HG02798 (cell line): ENCODE results near the gene UBE2J2.

Source experiments
- ATAC-seq: cut with Tn5 transposase; IDR thresholded peaks from one replicate; pipeline ENCODE4 v1.9.1; 2021; ENCODE audit warnings: mild to moderate bottlenecking; ENCODE audit not compliant: unreplicated experiment, poor library complexity

The UBE2J2 gene

GRCh38 chr1:1310109-1310385, 36.4 kb upstream of the UBE2J2 start:
- ATAC-seq: no peak

- ATAC-seq: no peak
These were observed 35.8 kb upstream of the UBE2J2 start for GRCh38 chr1:1309251-1310108.

GRCh38 chr1:1308756-1309250, 35.1 kb upstream of the UBE2J2 start:
- no peak for ATAC-seq

- peak; percentile 72 for ATAC-seq
These were observed 34.5 kb upstream of the UBE2J2 start, which contains the start of the genes ACAP3 and PUSL1 for GRCh38 chr1:1307923-1308755. ACAP3 (minus strand) TSS chr1:1307930; CDS start chr1:1307815, 115 bp downstream. PUSL1 (plus strand) TSS chr1:1308597; CDS start chr1:1308644, 47 bp downstream.

GRCh38 chr1:1307261-1307922, 33.7 kb upstream of the UBE2J2 start:
- peak; percentile 6 for ATAC-seq

DNA sequence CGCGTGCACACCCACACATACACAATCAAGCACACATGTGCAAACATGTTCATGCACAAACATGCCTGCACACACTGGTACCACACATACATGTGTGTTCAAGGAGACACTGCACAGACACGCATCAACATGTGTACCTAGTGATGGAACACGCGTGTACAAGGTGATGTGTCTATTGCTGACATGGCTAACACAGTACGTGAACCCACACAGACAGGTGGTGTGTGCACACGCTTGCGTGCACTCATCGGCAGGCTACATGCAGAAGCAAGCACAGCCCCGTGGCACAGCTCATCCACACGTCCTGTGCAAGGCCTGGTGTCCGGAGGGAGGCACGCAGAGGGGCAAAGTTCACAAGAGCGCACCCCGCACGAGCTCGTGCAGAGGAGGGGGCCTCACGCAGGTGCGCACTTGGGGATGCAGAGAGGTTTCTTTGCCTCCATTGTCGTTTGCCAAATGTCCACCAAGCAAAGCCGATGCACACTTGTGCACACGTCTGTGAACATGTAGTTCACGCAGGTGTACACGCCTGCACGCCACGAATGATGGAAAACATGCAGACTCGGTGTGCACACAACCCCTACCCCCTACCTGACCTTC, 33.1 kb upstream of the UBE2J2 start:
- ATAC-seq: no peak

DNA sequence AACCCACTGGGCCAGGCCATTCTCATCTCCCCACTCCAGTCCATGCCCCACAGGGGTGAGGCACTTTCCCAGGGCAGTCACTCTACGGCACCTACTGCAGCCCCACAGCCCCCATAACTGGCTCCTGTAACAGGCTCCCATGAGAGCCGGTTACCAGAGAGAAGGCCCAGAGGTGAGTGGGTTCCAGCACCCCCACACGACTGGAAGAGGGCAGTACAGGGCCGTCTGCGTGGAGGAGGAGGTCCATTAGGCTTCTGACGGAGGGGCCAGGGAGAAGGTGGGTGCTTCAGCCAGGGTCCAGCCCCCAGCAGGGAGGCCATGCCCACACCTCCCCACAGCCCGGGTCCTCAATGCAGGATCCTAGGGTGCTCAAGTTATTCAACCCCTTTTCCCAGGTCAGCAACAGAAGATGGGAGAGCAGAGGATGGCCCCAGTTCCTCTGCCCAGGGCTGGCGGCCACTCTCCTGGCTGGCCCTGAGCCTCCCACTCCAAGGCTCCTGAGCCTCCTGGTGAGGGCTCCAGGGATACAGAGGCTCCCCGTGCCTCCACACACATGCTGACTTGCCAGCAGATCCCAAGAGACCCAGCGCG, 32.5 kb upstream of the UBE2J2 start:
- no peak for ATAC-seq

DNA sequence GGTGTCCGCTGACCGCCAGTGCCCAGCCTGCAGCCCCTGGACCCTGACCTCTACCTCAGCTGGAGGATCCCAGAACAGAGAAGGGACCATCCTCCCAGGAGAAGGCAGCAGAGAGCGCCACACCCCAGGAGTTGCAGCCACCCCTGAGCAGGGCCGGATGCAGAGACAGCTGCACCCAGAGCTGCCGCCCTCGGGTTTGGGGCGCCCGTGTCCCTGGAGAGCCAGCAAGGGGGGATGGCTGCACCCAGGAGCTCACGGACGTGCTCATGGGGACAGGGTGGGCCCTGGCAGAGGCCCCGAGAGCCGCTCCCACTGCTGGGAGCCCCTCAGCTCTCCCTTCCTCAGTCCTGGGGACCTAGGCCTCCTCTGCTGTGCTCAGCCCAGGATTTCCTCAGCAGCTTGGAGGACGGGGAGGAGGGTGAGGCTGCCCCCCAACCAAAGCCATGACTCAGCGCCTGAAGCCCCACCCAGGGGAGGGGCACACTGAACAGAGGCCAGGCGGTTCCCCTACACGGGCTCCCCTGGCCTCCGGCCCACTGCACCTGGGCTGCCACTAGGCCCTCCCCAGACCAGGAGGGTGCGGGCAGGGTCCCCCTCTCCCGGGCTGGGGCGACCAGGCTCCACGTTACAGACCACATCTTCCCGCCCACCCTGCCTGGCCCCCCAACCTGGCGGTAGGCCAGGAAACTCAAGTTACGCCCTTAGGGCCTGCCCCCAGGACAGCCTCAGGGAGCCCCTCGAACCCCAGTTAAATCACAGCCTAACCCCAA, 31.8 kb upstream of the UBE2J2 start:
- ATAC-seq: no peak

DNA sequence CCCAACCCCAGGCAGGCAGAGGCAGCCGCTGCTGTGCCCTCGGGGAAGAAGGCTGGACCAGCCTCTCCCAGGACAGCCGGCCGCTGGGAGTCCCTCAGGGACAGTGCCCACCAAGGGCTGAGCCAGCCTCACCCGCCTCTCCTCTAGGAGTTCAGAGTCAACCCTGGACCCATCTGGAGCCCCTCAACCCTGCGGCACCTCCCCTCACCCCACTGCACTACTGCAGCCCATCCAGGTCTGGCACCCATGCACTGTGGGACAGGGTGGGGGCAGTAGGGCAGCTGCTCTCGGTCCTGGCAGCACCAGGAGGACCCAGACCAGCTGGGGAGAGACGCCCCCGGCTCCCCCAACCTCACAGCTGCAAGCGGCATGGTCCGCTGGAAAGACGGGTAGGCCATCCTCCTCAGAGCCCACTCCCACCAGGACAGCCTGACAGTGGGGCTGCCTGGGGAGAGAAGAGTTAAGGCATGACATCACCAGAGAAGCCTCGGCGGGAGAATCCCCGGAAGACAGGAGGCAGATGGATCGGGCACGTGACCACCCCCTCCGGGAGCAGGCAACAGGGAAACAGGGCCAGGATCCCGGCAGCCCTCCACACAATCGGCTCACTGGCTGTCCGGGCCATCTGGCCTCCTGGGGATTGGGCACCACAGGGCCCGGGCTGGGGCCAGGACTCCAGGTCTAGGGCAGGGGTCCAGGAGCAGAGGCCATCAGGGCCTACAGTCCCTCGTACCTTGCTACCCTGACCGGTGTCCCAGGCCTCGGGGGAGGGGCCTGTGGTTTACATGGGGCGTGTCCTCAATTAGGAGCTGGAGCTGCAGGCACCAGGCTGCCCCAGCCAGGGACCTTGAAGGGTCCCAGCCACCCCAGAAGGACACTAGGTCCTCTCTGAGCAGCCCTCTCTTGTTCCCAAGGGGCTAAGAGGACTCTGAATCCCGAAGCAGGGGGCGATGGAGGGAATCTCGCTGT, 31.0 kb upstream of the UBE2J2 start:
- no peak for ATAC-seq

GRCh38 chr1:1303736-1304135, 30.1 kb upstream of the UBE2J2 start:
- no peak for ATAC-seq

DNA sequence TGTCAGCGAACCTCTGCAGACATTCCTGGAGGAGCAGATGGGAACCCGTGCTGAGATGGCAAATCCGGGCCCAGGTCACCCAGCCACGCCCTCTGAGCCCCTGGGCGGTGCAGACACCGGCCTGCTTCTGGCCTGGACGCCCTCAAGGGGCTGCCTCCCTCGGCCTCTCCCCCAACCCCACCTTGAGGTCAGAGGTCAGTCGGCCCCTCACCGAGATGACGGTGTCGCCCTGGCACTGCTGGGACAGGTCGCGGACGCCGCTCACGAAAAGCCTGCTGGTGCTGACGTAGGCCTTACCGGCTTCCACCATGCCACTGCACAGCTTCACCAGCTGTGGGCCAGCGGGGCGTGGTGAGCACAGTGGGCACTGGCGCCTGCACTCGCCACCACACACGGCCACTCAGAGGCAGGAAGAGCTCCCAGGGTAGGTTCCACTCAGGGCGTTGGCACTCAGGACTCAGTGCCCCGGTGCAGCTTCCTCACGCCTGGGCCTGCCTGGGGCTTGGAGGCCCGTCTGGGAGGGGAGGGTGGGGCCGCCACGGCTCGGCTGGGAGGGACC, 29.4 kb upstream of the UBE2J2 start:
- ATAC-seq: no peak

DNA sequence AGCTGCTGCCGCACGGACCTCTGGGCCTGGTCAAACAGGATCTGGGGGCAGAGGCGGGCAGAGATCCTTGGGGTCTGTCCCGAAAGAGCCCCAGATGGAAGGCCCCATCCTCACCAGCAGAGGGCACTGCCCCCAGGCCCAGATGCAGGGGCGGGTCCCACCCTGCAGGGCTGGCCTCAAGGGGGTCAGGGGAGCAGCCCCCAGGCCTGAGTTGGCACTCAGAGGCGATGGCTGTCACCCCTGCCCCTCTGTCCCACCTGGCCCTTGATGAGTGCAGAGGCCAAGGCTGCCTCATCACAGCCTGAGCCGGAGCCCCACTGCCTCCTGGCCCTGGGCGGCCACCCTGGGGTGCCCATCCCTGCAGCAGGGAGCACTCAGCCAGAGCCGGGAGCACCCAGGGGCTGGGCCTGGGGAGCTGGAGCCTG, 28.4 kb upstream of the UBE2J2 start:
- ATAC-seq: no peak

- no peak for ATAC-seq
These were observed 26.7 kb upstream of the UBE2J2 start for GRCh38 chr1:1300352-1300739.

GRCh38 chr1:1299686-1300351, 26.2 kb upstream of the UBE2J2 start:
- no peak for ATAC-seq

- ATAC-seq: no peak
These were observed 25.4 kb upstream of the UBE2J2 start for GRCh38 chr1:1298861-1299685.

- ATAC-seq: no peak
These were observed 24.3 kb upstream of the UBE2J2 start for GRCh38 chr1:1297802-1298424.
